HepG2 (cell line): ENCODE results near the gene AP4S1. TPM values are rescaled to one million over a fixed set of nuclear protein-coding genes. Genes with fewer than 3 reads are reported as not detected.

ENCODE experiments used
- ATAC-seq: fragments of 200-7000 bp; cut with Tn5 transposase; 3 replicates; pipeline ENCODE4 v1.9.1; 2020; ENCODE audit warnings: mild to moderate bottlenecking, moderate library complexity
- BruUV-seq: library from RNA; stranded (reverse); fragments of 400-500 nt; replicated peaks from 2 replicates; lab custom pipeline; 2021; lab: Mats Ljungman, UMichigan
- CTCF ChIA-PET: fragments of 300-600 bp; formaldehyde crosslinking; extraction: SDS; loops from one replicate; lab custom pipeline; 2021; ENCODE audit warnings: low total read pairs, inconsistent platforms, low intra/inter-chr PET ratio; lab: Yijun Ruan, JAX
- POLR2A ChIA-PET: fragments of 350-600 bp; sonication (Branson Sonifier 250); formaldehyde crosslinking; loops from one replicate; lab custom pipeline; 2020; ENCODE audit warnings: antibody characterized with exemption, inconsistent platforms; lab: Yijun Ruan, JAX
- DNase-seq: peaks from one replicate; pipeline ENCODE4 v3.0.0-alpha.2; 2015; ENCODE audit warnings: low spot score
- FAIRE-seq: peaks from 3 replicates; lab custom pipeline; 2011; peaks lifted over from hg19 to GRCh38; lab: Jason Lieb, UNC
- H2AFZ ChIP-seq: one replicate; pipeline ENCODE4 v1.6.1; 2011; ENCODE audit warnings: low read length, inconsistent platforms
- H3K27ac ChIP-seq: fragments of 300-600 bp; 3 replicates; pipeline ENCODE4 v1.8.0; 2011; ENCODE audit warnings: mixed run types, mild to moderate bottlenecking, mixed read lengths, low read length, inconsistent platforms; ENCODE audit not compliant: insufficient read depth; ENCODE audit errors: extremely low read length
- H3K27me3 ChIP-seq, 2 experiments: fragments of 200-600 bp in 1 of 2; 2 replicates in 1 of 2; 3 replicates in 1 of 2; pipeline versions ENCODE4 v1.6.0 to v1.8.0; 2011; ENCODE audit warnings: low read length in 2 of 2, mild to moderate bottlenecking in 2 of 2, moderate library complexity in 2 of 2, inconsistent platforms in 1 of 2; ENCODE audit not compliant: insufficient read depth in 2 of 2, control insufficient read depth in 1 of 2
- H3K36me3 ChIP-seq, 2 experiments: fragments of 200-600 bp in 1 of 2; replicated peaks in 1 of 2; 2 replicates in 1 of 2; 3 replicates in 1 of 2; pipeline versions ENCODE4 v1.5.1 to v1.8.0; 2011; ENCODE audit warnings: low read length in 2 of 2, inconsistent platforms in 1 of 2; ENCODE audit not compliant: insufficient read depth in 2 of 2, control insufficient read depth in 1 of 2
- H3K4me1 ChIP-seq: 2 replicates; pipeline ENCODE4 v1.5.1; 2012; ENCODE audit warnings: low read length, inconsistent platforms; ENCODE audit not compliant: insufficient read depth
- H3K4me2 ChIP-seq: 2 replicates; pipeline ENCODE4 v1.6.0; 2011; ENCODE audit warnings: low read depth, low read length, inconsistent platforms
- H3K4me3 ChIP-seq, 3 experiments: fragments of 200-600 bp in 1 of 3; sonication (generic), shearing (Covaris generic) in 1 of 3; replicated peaks in 1 of 3; 2 replicates each; pipeline ENCODE4 v1.5.1; 2011 to 2016; ENCODE audit warnings: low read length in 3 of 3, inconsistent platforms in 2 of 3, low read depth in 2 of 3, mild to moderate bottlenecking in 2 of 3, control low read depth in 1 of 3, mixed read lengths in 1 of 3; ENCODE audit not compliant: insufficient read depth in 1 of 3
- H3K79me2 ChIP-seq: one replicate; pipeline ENCODE4 v1.6.1; 2011; ENCODE audit warnings: low read length, inconsistent platforms; ENCODE audit not compliant: insufficient read depth
- H3K9ac ChIP-seq: 2 replicates; pipeline ENCODE4 v1.6.0; 2011; ENCODE audit warnings: mild to moderate bottlenecking, low read depth, low read length, inconsistent platforms; ENCODE audit not compliant: insufficient read depth
- H3K9me3 ChIP-seq: 2 replicates; pipeline ENCODE4 v1.5.1; 2012; ENCODE audit warnings: mild to moderate bottlenecking, low read length
- H4K20me1 ChIP-seq: 2 replicates; pipeline ENCODE4 v1.6.0; 2011; ENCODE audit warnings: inconsistent platforms, mild to moderate bottlenecking, low read length, moderate library complexity; ENCODE audit not compliant: insufficient read depth
- ATAD3A ChIP-seq: sonication (generic); formaldehyde crosslinking; IDR thresholded peaks from 2 replicates; pipeline ENCODE4 v1.4.0; 2020; ENCODE audit warnings: missing genetic modification reagents
- FOXK2 ChIP-seq: fragments of 450-650 bp; IDR thresholded peaks from 2 replicates; pipeline ENCODE4 v1.6.1; 2016
- HNRNPLL ChIP-seq: fragments of 200-400 bp; formaldehyde crosslinking; IDR thresholded peaks from 2 replicates; pipeline ENCODE4 v1.6.1; 2017; ENCODE audit warnings: mild to moderate bottlenecking, low read depth, low read length; ENCODE audit not compliant: poor library complexity, severe bottlenecking
- MYC ChIP-seq: sonication (generic); formaldehyde crosslinking; IDR thresholded peaks from 2 replicates; pipeline ENCODE4 v1.9.0; 2021; ENCODE audit warnings: missing genetic modification reagents, borderline replicate concordance
- SP2 ChIP-seq: sonication (generic); formaldehyde crosslinking; IDR thresholded peaks from 2 replicates; pipeline ENCODE4 v1.5.1; 2020; ENCODE audit warnings: mild to moderate bottlenecking, missing genetic modification reagents
- ZBTB42 ChIP-seq: sonication (generic); formaldehyde crosslinking; IDR thresholded peaks from 2 replicates; pipeline ENCODE4 v1.5.0; 2020; ENCODE audit warnings: mild to moderate bottlenecking, missing genetic modification reagents
- ZNF615 ChIP-seq: sonication (generic); formaldehyde crosslinking; IDR thresholded peaks from 2 replicates; pipeline ENCODE4 v1.5.0; 2020; ENCODE audit warnings: mild to moderate bottlenecking, missing genetic modification reagents, borderline replicate concordance
- WGBS: methylation state at CpG from one replicate; pipeline ENCODE4 v1.1.6; 2017; ENCODE audit warnings: low lambda C conversion rate; 5-methylcytosine and 5-hydroxymethylcytosine counted together
- in situ Hi-C: cut with HindIII; loops from 2 replicates; pipeline ENCODE4 v1.10.0; 2017; ENCODE audit warnings: low pct_unique_long_range_greater_than_20kb; ENCODE audit not compliant: extremely low pct_ligation_motif_present
- intact Hi-C: fragments of 100-400 bp; cut with micrococcal nuclease; formaldehyde crosslinking; loops from one replicate; pipeline ENCODE4 v1.10.0; 2022; ENCODE audit not compliant: unreplicated experiment
- polyA plus RNA-seq, 8 experiments: library from polyadenylated mRNA; depleted of rRNA in 3 of 8; stranded (reverse) in 7 of 8; unstranded in 1 of 8; fragments of >200 nt; fragmentation: Illumina TruSeq in 4 of 8; extraction: Trizol in 4 of 8; gene quantifications; 2 replicates each; pipeline versions ENCODE4 v1.2.1 to v1.2.3, GENCODE V29; 2011 to 2016; ENCODE audit warnings: low read depth in 4 of 8, missing spikeins in 1 of 8, mixed read lengths in 1 of 8; ENCODE audit not compliant: insufficient read depth in 1 of 8
- total RNA-seq, 5 experiments: library from RNA; depleted of rRNA; stranded (reverse); fragments of >200 nt; fragmentation: Illumina TruSeq; extraction: Trizol; gene quantifications; 2 replicates each; pipeline ENCODE4 v1.2.3, GENCODE V29; 2016; ENCODE audit warnings: low read depth in 1 of 5
- TF ChIP-seq, protein P1 (sequence below): sonication (generic); formaldehyde crosslinking; IDR thresholded peaks from 2 replicates; pipeline ENCODE4; 2020; ENCODE audit warnings: missing genetic modification reagents, mild to moderate bottlenecking, borderline replicate concordance
- TF ChIP-seq, protein P2 (sequence below): sonication (generic); formaldehyde crosslinking; IDR thresholded peaks from 2 replicates; pipeline ENCODE4 v1.5.1; 2020; ENCODE audit warnings: missing genetic modification reagents, mild to moderate bottlenecking, borderline replicate concordance
- TF ChIP-seq, protein P3 (sequence below): sonication (generic); formaldehyde crosslinking; IDR thresholded peaks from 2 replicates; pipeline ENCODE4 v1.4.0; 2020; ENCODE audit warnings: missing genetic modification reagents
- TF ChIP-seq, protein P4 (sequence below): sonication (generic); formaldehyde crosslinking; IDR thresholded peaks from 2 replicates; pipeline ENCODE4 v1.8.0; 2022; ENCODE audit warnings: missing genetic modification reagents, mild to moderate bottlenecking, borderline replicate concordance
- TF ChIP-seq, protein P5 (sequence below): sonication (generic); formaldehyde crosslinking; conservative IDR thresholded peaks from 2 replicates; pipeline ENCODE4 v1.4.0; 2020; ENCODE audit warnings: missing genetic modification reagents

AP4S1 gene
- total and polyA plus RNA-seq, 2 of the 13 experiments (the other 11 are each of a cell fraction or from before 2014, with no cell fraction given): 3.9 to 21.1 TPM

DNA sequence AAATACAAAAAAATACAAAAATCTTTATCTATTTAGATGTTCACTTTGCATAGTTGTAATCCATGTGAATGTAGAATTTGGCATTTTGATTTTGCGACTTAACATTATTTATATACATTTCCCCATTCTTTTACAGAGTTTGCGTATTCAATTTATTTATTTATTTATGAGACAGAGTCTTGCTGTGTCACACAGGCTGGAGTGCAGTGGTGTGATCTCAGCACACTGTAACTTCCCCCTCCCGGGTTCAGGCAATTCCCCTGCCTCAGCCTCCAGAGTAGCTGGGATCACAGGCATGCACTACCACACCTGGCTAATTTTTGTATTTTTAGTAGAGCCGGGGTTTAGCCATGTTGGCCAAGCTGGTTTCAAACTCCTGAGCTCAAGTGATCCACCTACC is 26.1 kb downstream of the AP4S1 start:
- no peak for FAIRE-seq
- Histone ChIP-seq H3K27ac (no peak overlapping the region), H3K9me3 (no peaks in the 10 kb centered on the region), H3K79me2 (no peaks in the 10 kb centered on the region), H3K36me3 (no peaks in the 10 kb centered on the region), H2AFZ (no peak overlapping the region), H4K20me1 (no peaks in the 10 kb centered on the region), H3K27me3 (no peaks in the 10 kb centered on the region), H3K9ac (no peak overlapping the region), H3K4me1 (peaks cover 28% of the 10 kb centered on the region), H3K4me2 (no peak overlapping the region), H3K4me3 (no peak overlapping the region)
- BruUV-seq: no TSS peak
- intact Hi-C loops (no loop called here), in situ Hi-C loops (no loop called here)
- ChIA-PET CTCF (no interaction called here), POLR2A (no interaction called here)
- ATAC-seq: no peak
- WGBS: 73% methylated on average over 4 of the region's 4 CpGs
- DNase-seq: no peak
- no peak for TF ChIP-seq SP2 (CRISPR knock-in tag)
- TF ChIP-seq ZBTB42 (CRISPR knock-in tag): no peak
- no peak for TF ChIP-seq ATAD3A
- TF ChIP-seq ZNF615 (CRISPR knock-in tag): no peak
- TF ChIP-seq MYC (CRISPR knock-in tag): no peak
- no peak for TF ChIP-seq HNRNPLL
- TF ChIP-seq, protein P1, sequence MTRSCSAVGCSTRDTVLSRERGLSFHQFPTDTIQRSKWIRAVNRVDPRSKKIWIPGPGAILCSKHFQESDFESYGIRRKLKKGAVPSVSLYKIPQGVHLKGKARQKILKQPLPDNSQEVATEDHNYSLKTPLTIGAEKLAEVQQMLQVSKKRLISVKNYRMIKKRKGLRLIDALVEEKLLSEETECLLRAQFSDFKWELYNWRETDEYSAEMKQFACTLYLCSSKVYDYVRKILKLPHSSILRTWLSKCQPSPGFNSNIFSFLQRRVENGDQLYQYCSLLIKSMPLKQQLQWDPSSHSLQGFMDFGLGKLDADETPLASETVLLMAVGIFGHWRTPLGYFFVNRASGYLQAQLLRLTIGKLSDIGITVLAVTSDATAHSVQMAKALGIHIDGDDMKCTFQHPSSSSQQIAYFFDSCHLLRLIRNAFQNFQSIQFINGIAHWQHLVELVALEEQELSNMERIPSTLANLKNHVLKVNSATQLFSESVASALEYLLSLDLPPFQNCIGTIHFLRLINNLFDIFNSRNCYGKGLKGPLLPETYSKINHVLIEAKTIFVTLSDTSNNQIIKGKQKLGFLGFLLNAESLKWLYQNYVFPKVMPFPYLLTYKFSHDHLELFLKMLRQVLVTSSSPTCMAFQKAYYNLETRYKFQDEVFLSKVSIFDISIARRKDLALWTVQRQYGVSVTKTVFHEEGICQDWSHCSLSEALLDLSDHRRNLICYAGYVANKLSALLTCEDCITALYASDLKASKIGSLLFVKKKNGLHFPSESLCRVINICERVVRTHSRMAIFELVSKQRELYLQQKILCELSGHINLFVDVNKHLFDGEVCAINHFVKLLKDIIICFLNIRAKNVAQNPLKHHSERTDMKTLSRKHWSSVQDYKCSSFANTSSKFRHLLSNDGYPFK: 0 out of 2 replicates have a peak, but pooled peaks have one; percentile 16
- TF ChIP-seq, protein P2, sequence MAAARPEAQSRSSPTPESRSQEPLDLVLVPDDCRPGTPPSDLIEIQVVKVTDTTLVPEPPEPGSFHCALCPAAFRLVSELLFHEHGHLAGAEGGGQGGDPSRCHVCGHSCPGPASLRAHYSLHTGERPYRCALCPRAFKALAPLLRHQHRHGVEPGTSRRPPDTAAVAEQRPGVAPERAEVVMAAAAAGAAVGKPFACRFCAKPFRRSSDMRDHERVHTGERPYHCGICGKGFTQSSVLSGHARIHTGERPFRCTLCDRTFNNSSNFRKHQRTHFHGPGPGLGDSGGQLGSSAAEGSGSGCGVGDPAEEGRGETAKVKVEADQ (CRISPR knock-in tag): no peak
- TF ChIP-seq, protein P3, sequence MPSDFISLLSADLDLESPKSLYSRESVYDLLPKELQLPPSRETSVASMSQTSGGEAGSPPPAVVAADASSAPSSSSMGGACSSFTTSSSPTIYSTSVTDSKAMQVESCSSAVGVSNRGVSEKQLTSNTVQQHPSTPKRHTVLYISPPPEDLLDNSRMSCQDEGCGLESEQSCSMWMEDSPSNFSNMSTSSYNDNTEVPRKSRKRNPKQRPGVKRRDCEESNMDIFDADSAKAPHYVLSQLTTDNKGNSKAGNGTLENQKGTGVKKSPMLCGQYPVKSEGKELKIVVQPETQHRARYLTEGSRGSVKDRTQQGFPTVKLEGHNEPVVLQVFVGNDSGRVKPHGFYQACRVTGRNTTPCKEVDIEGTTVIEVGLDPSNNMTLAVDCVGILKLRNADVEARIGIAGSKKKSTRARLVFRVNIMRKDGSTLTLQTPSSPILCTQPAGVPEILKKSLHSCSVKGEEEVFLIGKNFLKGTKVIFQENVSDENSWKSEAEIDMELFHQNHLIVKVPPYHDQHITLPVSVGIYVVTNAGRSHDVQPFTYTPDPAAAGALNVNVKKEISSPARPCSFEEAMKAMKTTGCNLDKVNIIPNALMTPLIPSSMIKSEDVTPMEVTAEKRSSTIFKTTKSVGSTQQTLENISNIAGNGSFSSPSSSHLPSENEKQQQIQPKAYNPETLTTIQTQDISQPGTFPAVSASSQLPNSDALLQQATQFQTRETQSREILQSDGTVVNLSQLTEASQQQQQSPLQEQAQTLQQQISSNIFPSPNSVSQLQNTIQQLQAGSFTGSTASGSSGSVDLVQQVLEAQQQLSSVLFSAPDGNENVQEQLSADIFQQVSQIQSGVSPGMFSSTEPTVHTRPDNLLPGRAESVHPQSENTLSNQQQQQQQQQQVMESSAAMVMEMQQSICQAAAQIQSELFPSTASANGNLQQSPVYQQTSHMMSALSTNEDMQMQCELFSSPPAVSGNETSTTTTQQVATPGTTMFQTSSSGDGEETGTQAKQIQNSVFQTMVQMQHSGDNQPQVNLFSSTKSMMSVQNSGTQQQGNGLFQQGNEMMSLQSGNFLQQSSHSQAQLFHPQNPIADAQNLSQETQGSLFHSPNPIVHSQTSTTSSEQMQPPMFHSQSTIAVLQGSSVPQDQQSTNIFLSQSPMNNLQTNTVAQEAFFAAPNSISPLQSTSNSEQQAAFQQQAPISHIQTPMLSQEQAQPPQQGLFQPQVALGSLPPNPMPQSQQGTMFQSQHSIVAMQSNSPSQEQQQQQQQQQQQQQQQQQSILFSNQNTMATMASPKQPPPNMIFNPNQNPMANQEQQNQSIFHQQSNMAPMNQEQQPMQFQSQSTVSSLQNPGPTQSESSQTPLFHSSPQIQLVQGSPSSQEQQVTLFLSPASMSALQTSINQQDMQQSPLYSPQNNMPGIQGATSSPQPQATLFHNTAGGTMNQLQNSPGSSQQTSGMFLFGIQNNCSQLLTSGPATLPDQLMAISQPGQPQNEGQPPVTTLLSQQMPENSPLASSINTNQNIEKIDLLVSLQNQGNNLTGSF: no peak
- TF ChIP-seq, protein P4, sequence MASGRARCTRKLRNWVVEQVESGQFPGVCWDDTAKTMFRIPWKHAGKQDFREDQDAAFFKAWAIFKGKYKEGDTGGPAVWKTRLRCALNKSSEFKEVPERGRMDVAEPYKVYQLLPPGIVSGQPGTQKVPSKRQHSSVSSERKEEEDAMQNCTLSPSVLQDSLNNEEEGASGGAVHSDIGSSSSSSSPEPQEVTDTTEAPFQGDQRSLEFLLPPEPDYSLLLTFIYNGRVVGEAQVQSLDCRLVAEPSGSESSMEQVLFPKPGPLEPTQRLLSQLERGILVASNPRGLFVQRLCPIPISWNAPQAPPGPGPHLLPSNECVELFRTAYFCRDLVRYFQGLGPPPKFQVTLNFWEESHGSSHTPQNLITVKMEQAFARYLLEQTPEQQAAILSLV (CRISPR knock-in tag): 0 out of 2 replicates have a peak, but pooled peaks have one; percentile 44
- TF ChIP-seq, protein P5, sequence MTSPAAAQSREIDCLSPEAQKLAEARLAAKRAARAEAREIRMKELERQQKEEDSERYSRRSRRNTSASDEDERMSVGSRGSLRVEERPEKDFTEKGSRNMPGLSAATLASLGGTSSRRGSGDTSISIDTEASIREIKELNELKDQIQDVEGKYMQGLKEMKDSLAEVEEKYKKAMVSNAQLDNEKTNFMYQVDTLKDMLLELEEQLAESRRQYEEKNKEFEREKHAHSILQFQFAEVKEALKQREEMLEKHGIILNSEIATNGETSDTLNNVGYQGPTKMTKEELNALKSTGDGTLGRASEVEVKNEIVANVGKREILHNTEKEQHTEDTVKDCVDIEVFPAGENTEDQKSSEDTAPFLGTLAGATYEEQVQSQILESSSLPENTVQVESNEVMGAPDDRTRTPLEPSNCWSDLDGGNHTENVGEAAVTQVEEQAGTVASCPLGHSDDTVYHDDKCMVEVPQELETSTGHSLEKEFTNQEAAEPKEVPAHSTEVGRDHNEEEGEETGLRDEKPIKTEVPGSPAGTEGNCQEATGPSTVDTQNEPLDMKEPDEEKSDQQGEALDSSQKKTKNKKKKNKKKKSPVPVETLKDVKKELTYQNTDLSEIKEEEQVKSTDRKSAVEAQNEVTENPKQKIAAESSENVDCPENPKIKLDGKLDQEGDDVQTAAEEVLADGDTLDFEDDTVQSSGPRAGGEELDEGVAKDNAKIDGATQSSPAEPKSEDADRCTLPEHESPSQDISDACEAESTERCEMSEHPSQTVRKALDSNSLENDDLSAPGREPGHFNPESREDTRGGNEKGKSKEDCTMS (CRISPR knock-in tag): no peak
- TF ChIP-seq FOXK2: no peak
